SK-N-SH treated with all-trans-retinoic acid at 6 μM for 48 hours (cell line): ENCODE results near the gene MAPKBP1.

ENCODE experiments used
- ARNTL ChIP-seq: fragments of 450-650 bp; formaldehyde crosslinking; IDR thresholded peaks from 2 replicates; pipeline ENCODE4 v1.5.0; 2020; ENCODE audit warnings: low read depth, mild to moderate bottlenecking, moderate library complexity, borderline replicate concordance
- CSDC2 ChIP-seq: fragments of 250-450 bp; sonication (Bioruptor Pico); IDR thresholded peaks from 2 replicates; pipeline ENCODE4 v1.5.0; 2020; ENCODE audit warnings: mild to moderate bottlenecking, moderate library complexity
- RARB ChIP-seq: fragments of 250-450 bp; sonication (Bioruptor Pico); IDR thresholded peaks from 2 replicates; pipeline ENCODE4 v1.8.0; 2021; ENCODE audit warnings: mild to moderate bottlenecking, moderate library complexity
- ZFP3 ChIP-seq: fragments of 250-450 bp; sonication (Bioruptor Pico); IDR thresholded peaks from 2 replicates; pipeline ENCODE4 v1.5.0; 2020; ENCODE audit warnings: mild to moderate bottlenecking, moderate library complexity
- ZNF8 ChIP-seq: fragments of 450-650 bp; formaldehyde crosslinking; IDR thresholded peaks from 2 replicates; pipeline ENCODE4 v1.5.0; 2020; ENCODE audit warnings: mild to moderate bottlenecking, moderate library complexity
- TF ChIP-seq, protein P1 (sequence below): fragments of 250-450 bp; sonication (Bioruptor Pico); IDR thresholded peaks from 2 replicates; pipeline ENCODE4 v1.5.1; 2020; ENCODE audit warnings: low read depth, mild to moderate bottlenecking, moderate library complexity
- TF ChIP-seq, protein P2 (sequence below): fragments of 250-450 bp; sonication (Bioruptor Pico); IDR thresholded peaks from 2 replicates; pipeline ENCODE4 v1.5.1; 2021; ENCODE audit warnings: mild to moderate bottlenecking, moderate library complexity

GRCh38 chr15:41780727-41781126 is 6.4 kb downstream of the MAPKBP1 start:
- TF ChIP-seq, protein P1, sequence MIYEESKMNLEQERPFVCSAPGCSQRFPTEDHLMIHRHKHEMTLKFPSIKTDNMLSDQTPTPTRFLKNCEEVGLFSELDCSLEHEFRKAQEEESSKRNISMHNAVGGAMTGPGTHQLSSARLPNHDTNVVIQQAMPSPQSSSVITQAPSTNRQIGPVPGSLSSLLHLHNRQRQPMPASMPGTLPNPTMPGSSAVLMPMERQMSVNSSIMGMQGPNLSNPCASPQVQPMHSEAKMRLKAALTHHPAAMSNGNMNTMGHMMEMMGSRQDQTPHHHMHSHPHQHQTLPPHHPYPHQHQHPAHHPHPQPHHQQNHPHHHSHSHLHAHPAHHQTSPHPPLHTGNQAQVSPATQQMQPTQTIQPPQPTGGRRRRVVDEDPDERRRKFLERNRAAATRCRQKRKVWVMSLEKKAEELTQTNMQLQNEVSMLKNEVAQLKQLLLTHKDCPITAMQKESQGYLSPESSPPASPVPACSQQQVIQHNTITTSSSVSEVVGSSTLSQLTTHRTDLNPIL (CRISPR knock-in tag) = no peak
- TF ChIP-seq ZFP3 = no peak
- no peak for TF ChIP-seq ZNF8
- TF ChIP-seq ARNTL (CRISPR knock-in tag) = no peak
- no peak for TF ChIP-seq RARB (CRISPR knock-in tag)
- TF ChIP-seq CSDC2 = no peak
- TF ChIP-seq, protein P2, sequence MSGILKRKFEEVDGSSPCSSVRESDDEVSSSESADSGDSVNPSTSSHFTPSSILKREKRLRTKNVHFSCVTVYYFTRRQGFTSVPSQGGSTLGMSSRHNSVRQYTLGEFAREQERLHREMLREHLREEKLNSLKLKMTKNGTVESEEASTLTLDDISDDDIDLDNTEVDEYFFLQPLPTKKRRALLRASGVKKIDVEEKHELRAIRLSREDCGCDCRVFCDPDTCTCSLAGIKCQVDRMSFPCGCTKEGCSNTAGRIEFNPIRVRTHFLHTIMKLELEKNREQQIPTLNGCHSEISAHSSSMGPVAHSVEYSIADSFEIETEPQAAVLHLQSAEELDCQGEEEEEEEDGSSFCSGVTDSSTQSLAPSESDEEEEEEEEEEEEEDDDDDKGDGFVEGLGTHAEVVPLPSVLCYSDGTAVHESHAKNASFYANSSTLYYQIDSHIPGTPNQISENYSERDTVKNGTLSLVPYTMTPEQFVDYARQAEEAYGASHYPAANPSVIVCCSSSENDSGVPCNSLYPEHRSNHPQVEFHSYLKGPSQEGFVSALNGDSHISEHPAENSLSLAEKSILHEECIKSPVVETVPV (CRISPR knock-in tag) = no peak
